ENCODE measurements around the gene TRIO.

- TF ChIP-seq POLR2AphosphoS5 (IDR thresholded peaks at IDR 0.05) (no peak), CTCF (IDR thresholded peaks at IDR 0.05) (no peak)
Measured at GRCh38 chr5:14364096-14364495, 221.0 kb downstream of the TRIO start.
